HG02884 (cell line): ENCODE results near the gene LECT2.

Experiments used
- ATAC-seq: cut with Tn5 transposase; IDR thresholded peaks from one replicate; pipeline ENCODE4 v1.9.1; 2021; ENCODE audit warnings: mild to moderate bottlenecking, moderate library complexity; ENCODE audit not compliant: unreplicated experiment

Gene LECT2

DNA sequence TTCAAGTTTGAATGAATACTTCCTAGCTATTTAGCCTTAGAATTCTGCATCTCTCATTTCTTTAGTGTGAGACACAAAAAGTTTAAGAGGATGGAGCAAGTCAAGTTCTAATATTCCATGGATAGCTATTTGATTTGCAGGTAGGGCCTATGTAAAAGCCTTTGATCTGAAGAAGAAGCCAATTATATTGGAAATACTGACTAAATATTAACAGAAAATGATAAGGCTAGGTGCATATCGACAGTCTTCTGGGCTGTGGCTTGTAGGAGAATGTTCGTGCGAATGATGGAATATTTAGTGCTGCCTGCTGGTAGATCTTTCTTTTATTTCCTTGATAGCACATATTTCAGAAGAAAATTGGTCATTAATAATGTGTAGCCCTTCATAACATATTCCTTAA is at the start of gene LECT2:
Gene LECT2 (minus strand): TSS at position 85 of the 400 bp plus-strand sequence. CDS start 150 bp downstream, outside the sequence.
- ATAC-seq: no peak

DNA sequence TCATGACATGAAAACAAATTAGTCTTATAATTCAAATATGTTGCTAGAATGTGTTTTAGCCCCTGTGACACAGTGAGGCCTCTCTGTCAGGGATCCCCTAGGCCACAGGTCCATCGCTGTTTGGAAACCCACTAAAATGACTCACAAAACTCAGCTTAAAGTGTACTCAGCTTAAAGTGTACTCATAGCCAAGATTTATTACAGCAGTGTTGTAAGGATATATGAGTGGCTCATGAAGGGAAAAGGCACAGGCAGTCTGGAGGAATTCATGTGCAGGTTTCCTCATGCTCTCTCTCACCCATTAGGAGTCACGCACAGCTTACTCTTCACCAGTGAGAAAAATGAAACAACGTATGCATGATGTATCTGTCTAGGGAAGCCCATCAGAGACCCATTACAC is 49.7 kb upstream of the LECT2 start:
- ATAC-seq: no peak

DNA sequence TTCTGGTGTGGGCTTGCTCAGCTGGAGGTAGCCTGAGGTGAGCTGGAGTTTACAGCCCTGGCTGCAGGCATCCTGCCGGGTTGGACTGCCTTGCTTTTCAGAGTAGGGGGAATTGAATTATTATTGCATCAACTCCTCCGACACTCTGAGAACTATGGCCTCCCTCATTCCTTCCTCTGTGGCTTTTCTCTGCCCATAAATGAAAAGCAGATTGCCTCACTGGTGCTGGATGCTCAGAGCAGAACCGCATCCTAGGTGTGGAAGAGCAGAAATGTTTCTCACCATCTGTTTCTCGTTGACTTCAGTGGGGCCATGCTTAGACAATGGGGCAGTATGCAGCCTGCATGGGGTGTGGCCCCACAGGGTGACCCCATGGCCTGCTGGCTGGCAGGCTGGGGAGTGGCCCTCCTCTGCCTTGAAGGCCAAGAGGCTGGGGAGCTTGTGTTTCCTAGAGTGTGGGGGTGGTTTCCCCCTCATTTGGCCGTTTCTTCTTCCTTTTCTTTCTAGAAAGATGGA is 46.7 kb upstream of the LECT2 start:
- ATAC-seq: no peak

DNA sequence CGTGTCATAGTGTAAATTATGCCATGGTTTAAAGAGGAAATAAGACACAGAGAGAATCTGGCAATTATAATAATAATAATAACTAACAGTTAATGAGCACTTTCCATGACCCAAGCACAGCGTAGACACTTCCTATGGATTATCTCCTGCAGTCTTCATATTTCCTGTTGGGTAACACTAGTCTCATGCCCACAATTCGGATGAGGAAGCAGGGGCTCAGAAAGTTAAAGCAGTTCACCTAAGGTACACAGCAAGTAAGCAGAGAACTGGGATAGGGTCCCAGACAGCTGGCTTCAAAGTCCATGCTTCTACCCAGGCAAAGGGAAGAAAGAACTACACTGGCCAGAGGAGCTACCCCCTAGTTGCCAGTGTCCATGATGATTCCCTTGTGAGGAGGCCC is 46.1 kb upstream of the LECT2 start:
- ATAC-seq: no peak

DNA sequence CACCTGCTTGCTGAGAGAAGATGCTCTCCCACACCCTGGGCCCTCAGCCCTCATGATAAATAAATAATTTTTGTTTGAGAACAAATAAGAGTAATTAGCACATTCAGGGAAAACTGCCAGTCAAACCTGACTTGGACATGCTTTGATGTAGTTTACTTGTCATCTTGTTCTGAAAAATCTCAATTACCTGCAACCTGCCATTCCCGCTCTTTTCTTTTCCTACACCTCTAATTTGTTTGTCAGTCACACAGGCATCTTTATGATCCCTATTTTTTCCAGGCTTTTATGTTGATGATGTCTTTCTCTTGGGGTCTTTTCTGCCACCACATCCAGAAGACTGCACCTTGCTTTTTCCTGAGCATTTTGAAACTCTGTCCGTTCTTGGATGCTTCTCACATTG is 45.4 kb upstream of the LECT2 start:
- no peak for ATAC-seq

DNA sequence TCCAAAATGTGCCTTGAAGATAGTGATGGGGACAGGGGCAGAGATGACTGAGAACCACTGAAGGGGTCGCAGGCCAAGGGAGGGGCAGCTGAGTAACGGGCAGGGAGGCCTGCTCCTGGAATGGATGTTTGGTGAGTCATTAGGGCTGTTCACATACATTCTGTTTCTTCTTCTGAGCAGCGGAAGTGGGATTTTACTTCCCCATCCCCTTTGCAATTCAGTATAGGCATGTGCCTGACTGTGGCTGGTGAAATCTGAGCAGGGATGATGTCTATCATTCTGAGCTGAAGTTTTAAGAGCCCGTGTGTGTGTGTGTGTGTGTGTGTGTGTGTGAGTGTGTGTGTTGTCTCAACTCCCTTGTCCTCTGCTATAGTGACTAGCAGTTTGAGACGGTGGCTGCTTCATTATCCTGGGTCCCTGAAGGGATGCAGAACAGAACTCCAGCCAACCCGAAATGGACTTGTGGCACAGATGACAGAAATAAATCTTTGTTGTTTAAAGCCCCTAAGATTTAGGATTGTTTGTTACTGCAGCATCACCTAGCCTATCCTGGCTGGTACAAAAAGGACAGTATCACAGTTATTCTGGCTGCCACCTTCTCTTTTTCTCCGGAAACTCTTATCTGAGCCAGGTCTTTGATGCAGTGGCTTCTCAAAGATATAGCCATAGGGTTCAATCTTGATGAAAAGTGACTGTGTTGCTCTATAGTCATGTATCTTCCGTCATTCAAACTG is 44.8 kb upstream of the LECT2 start:
- ATAC-seq: no peak

DNA sequence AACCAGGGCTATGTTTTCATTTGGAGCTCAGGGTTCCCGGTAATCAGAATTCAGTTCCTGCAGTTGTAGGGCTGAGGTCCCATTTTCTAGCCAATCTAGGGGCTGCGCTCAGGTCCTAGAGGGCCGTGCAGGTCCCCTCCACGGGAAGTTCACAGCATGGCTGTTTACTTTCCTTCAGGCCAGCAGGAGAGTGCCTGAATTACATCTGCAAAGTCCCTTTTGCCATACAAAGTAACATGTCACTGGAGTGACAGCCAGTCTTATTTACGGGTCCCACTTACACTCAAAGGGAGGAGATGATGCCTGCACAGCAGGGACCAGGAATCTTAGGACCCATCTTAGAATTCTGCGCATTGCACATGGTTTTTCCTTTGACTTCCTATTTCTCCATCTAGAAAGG is 44.1 kb upstream of the LECT2 start:
- no peak for ATAC-seq

DNA sequence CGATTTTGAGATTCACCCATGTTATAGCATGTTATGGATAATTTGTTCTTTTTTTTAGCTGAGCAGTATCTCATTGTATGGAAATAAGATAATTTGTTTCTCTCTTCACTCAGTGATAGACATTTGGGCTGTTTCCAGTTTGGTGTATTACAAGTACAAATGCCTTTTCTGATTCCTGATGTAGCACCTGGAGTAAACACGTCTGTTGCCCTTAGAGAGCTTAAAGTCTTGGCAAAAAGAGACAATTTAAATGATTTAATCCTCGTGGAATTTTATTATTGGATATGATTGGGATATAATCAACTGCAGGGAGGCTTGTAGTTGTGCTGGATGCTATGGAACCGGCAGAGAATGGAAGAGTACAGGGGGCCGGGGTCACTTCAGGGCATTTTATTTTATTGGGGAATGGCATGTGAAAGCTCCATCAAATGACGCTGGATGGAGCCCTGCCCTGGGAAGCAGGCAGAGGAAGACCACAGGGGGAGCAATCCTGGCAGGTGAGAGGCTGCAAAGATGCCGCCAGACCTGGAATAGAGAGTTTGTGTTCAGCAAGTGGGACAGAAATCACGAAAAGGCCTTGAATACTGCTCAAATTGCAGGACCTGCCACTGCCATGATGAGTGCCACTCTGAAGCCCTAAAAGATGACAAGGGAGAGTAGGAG is 43.0 kb upstream of the LECT2 start:
- no peak for ATAC-seq

DNA sequence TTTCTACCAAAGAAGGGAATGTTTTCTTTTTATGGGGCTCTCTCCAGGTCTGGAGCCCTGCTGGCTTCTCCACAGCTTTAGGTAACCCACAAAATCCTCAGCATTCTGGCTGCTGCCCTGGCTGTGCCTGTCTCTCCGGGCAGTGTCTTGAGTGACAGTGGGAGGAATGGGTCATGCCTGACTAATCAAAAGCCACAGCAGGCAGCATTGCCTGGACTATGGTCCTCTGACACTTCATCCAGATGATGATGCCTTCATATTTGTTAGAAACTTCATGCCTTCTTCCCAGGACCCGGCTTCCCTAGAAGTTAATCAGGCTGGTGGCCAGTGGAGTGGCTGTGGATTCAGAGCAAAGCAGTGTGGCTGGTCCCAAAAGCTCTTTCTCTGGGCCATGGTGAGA is 41.8 kb upstream of the LECT2 start:
- ATAC-seq: no peak

DNA sequence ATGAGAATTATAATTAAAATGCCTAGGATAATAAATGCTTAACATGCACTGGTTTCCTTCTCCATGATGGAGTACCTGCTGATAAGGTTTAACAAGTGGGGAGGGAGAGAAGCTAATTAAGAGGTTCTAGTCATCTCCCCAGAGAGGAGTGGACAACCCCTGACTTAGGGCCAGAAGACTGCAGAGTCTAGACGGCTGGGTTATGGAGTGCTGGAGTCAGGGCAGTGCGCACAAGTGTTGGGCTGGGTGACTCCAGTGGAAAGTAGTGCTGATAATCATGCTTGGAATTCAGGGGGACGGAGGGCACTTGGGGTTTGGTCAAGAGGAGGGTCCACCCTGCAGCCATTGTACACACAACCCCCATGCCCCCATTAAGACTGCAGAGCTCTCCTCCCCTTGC is 41.2 kb upstream of the LECT2 start:
- no peak for ATAC-seq

DNA sequence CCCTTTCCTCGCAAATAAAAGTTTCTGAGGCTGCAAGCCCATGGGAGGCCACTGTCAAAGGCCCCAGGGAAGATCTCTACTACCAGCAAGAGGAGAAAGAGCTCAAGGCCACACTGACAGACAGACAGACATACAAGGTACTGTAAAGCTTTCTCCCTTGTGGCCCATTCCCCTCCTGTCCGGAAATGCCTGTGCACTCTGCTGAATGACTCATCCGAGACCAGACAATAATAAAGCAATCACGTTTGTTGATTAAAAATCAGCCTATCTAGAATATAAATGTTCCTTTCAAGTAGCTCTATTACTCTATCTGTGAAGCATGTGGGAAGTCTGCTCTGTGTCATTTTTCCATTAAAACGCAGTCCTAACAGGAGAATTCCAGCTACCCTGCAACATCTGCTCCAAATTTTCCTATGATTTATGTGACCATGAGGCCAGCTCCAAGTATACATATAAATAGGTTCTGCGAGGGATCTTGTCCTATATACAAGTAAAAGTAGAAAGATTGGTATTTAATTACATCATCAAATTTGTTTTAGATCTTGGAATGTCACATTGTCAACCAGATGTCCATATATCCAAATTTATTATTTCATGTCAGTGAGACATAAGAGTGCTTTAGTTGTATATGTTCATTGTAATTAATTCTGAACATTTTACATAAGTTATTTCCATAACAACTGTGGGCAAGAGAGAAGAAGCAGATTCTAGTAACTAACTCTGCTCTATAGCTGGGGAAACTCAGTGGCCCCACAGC is 39.3 kb upstream of the LECT2 start:
- no peak for ATAC-seq

DNA sequence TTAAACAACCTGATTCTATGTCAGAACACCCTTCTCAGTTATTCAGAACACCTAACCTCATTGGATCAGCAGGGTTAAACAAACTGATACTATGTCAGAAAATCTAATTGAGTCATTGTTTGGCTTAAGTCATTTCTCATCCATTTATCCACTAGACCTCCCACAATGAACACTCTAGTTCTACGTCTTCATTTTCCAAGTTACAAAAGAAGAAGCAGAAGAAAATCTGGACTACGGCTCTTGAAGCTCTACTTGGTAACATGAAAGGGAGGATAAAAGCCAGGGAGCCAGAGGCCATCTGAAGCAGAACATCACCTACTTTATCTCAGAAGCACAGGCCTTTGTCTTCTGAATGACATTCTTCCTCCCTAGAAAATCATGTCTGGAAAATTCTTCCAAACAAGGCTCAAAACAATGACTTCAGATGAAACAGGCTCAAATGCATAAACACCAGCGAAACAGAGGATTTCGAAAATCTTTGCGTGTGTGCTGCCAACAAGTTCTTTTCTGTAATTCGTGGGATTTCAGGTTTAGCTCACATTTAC is 38.6 kb upstream of the LECT2 start:
- ATAC-seq: no peak

DNA sequence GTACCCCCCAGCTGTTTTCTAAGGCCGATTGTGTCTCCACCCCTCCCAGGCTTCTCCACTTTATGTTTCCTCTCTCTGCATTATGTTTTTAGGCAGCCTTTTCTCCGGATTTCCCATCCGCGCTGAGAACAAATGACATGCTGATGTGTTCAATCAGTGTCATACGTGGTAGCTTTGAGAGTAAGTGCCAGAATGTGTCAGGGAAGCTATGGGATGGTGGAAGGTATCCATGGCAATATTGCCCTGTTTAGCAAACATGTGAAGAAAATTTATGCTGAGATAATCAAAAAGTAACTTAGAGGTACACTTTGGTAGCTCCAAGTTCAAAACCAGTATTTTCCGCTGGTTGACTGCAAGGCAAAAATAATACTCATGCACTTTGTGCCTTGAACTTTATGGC is 36.6 kb upstream of the LECT2 start:
- ATAC-seq: no peak

DNA sequence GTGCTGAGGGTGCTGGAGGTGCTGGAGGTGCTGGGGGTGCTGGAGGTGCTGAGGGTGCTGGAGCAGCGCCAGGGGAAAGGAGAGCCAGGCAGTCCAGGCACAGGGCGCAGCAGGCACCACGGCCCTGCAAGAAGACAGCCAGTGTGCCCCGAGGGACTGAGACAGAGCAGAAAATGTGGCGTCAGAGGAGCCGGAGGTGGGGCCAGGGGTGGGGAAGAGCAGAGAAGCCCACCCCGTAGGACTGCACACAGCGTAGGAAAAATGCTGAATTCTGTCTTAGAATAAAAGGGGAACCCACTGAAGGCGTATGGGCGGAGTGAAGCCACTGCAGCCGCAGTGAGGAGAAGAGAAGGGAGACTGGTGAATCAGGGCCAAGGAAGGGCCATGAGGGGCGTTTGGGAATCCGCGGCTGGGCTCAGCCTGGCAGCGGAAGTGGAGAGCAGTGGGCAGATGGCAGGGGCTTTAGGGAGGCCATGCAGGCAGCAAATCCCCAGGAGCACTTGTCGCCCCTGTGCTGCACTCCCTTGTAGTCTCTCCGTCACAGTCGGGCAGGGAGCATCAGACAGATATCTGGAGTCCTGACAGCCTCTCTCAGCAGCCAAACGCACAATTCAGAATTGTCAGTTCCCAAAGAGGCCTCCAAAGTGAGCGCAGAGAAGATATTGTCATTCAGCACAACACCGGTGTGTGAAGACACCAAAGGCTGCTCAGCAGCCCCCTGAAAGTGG is 35.9 kb upstream of the LECT2 start:
- ATAC-seq: no peak

DNA sequence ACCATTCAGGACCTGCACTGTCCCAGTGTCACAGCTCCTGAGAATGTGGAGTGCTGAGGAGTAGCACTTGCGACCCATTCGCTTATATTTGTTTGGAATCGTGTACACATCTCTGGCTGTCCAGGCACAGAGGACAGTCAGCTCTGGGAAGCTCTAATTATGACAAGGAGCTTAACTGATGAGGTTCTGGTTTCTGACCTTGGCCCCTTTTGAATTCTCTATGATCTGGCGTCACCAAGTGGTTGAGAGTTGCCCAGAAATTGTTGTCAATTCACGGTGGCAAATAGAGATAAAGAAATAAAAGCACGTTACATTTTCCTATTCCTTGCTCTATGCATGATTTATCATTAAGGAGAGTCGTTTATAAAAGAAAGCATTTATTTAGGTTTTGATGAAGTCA is 34.9 kb upstream of the LECT2 start:
- no peak for ATAC-seq

DNA sequence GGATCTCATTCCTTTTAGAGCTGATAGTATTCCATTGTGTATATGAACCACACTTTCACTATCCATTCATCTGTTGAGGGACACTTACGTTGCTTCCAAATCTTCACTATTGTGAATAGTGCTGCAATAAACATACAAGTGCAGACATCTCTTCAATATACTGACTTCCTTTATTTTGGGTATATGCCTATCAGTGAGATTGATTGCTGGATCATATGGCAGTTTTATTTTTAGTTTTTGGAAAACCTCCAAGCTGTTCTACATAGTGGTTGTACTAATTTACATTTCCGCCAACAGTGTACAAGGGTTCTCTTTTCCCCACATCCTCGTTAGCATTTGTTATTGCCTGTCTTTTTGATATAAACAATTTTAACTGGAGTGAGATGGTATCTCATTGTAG is 33.8 kb upstream of the LECT2 start:
- ATAC-seq: no peak

DNA sequence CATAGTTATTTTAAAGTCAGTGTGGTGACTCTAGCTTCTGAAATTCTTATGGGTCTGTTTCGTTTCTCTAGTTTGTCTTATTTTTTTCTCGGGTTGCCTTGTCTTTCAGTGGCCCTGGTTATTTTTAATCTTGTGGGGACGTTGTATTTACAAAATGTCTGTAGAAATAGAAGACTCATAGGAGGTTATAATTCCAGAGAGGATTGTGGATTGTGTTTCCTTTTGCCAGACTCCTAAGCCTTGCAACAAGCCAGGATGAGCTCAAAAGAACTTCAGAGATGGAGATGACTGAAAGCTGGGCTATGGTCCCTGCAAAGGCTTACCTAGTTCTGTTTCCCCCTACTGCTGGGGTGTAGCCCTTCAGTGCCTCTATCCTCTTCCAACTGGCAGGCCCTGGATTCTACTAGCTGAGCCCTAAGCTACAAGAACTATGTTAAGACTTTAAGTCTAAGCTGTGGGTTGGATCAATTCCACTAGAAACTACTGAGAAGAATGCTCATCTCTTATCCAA is 32.2 kb upstream of the LECT2 start:
- no peak for ATAC-seq

DNA sequence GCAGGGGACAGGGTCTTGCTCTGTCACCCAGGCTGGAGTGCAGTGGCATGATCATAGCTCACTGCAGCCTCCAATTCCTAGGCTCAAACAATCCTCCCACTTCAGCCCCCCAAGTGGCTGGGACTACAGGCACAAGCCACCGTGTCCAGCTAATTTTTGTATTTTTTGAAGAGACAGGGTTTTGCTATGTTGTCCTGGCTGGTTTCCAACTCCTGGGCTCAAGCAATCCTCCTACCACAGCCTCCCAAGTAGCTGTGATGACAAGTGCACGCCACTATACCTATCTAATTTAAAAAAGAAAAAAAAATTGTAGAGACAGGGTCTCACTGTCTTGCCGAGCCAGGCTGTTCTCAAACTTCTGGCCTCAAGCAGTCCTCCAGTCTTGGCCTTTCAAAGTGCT is 31.6 kb upstream of the LECT2 start:
- no peak for ATAC-seq

DNA sequence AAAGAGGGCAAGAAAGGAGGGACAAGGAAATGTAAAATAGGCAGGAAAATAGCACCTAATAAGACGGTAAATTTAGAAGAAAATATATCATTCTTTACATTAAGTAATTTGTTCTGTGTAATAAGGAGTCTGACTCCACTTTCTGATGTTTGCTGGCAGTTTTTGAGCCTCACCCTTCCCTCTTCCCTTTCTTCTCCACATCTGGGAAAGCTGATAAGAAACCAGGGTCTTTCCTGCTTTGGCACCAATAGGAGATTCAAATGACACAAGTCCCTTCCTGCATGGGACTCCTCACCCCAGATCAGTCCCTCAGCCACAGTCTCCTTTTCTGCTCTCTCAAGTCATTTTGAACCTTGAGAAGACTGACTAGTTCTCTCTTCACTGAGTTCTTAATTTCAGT is 31.2 kb upstream of the LECT2 start:
- no peak for ATAC-seq

DNA sequence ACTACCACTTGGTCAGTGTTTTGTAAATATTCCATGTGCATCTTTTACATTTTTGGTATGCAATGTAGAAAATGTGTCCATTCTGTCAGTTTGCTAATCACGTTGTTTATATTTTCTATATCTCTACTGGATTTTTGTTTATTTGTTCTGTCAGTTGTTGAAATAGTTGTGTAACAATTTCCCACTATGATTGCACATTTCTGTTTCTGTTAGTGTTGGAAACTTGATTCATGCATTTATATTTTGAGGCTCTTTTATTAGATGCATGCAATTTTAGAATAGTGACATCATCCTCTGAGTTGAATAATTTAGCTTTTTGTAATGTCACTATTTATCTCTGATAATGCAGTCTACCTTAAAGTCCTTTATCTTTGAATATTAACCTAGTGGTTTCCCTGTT is 25.8 kb upstream of the LECT2 start:
- ATAC-seq: no peak

DNA sequence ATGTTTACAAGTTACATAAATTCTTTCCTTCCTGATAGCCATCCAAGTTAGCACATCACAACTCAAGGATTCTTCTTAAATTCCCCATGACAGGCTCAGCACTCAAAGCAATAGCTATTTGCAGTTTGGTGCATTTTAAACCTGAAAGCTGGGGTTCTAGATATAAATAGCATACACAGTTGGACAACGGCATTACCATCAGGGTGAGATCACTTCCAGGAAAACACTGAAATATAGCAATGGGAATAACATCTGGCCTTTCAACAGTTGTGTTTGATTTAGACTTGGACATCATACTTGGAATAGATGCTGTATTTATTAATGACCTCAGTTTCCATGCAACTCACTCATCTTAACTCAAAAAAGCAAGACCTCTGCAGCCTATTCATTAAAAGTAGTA is 24.7 kb upstream of the LECT2 start:
- no peak for ATAC-seq
